Measurements from ENCODE around the gene ACAA1.

GRCh38 chr3:38110314-38111050 lies 26.4 kb downstream of the ACAA1 start:
- TF ChIP-seq, protein P1, sequence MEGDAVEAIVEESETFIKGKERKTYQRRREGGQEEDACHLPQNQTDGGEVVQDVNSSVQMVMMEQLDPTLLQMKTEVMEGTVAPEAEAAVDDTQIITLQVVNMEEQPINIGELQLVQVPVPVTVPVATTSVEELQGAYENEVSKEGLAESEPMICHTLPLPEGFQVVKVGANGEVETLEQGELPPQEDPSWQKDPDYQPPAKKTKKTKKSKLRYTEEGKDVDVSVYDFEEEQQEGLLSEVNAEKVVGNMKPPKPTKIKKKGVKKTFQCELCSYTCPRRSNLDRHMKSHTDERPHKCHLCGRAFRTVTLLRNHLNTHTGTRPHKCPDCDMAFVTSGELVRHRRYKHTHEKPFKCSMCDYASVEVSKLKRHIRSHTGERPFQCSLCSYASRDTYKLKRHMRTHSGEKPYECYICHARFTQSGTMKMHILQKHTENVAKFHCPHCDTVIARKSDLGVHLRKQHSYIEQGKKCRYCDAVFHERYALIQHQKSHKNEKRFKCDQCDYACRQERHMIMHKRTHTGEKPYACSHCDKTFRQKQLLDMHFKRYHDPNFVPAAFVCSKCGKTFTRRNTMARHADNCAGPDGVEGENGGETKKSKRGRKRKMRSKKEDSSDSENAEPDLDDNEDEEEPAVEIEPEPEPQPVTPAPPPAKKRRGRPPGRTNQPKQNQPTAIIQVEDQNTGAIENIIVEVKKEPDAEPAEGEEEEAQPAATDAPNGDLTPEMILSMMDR (conservative IDR thresholded peaks at IDR 0.05; ENCODE audit: low read depth, low read length): no peak
- no peak for TF ChIP-seq EZH2 (IDR thresholded peaks at IDR 0.05; ENCODE audit: borderline replicate concordance, low read depth, low read length, poor library complexity, severe bottlenecking)

Data from A673 (cell line).